ENCODE data around the gene NECAB2. TPM values are rescaled to one million over a fixed set of nuclear protein-coding genes. Genes with fewer than 3 reads are reported as not detected.

NECAB2 gene
- total RNA-seq, 1 donor from 2014 or later: 0.32 TPM

GRCh38 chr16:84045001-84045817 lies 77.2 kb downstream of the NECAB2 start:
- Histone ChIP-seq H2AFZ (ENCODE audit: low read depth, low read length) (no peak overlapping the region), H3K4me1 (ENCODE audit: insufficient read depth, low read length) (no peaks in the 10 kb centered on the region), H3K9me3 (ENCODE audit: insufficient read depth, low read depth, low read length) (no peaks in the 10 kb centered on the region), H3K36me3 (ENCODE audit: insufficient read depth, low read length) (no peaks in the 10 kb centered on the region), H3K4me3 (ENCODE audit: insufficient read depth, low read depth, low read length) (no peak overlapping the region), H3K27me3 (ENCODE audit: insufficient read depth, low read length) (peaks cover 27% of the 10 kb centered on the region), H3K79me2 (ENCODE audit: insufficient read depth, low read length) (no peaks in the 10 kb centered on the region), H3K27ac (ENCODE audit: low read depth, low read length) (no peak overlapping the region), H3K4me2 (ENCODE audit: low read length) (no peak overlapping the region), H4K20me1 (ENCODE audit: insufficient read depth, low read length) (peaks cover 8% of the 10 kb centered on the region), H3K9ac (ENCODE audit: low read length) (no peak overlapping the region)
- DNase-seq (ENCODE audit: low read depth) (no peak), FAIRE-seq (no peak)
- no peak overlapping the region for H3K27ac Mint-ChIP-seq (ENCODE audit: unreplicated experiment)
- H3K4me1 Mint-ChIP-seq (ENCODE audit: low read depth, unreplicated experiment): peaks cover 2% of the 10 kb centered on the region
- TF ChIP-seq CTCF (IDR thresholded peaks at IDR 0.05; ENCODE audit: insufficient read depth, low read depth, low read length) (no peak), EZH2 (IDR thresholded peaks at IDR 0.05; ENCODE audit: insufficient read depth, low read length) (no peak)
- H3K36me3 Mint-ChIP-seq (ENCODE audit: low read depth, unreplicated experiment): peaks cover 5% of the 10 kb centered on the region
- no peak overlapping the region for H3K4me3 Mint-ChIP-seq (ENCODE audit: unreplicated experiment)
- H3K27me3 Mint-ChIP-seq (ENCODE audit: low read depth, unreplicated experiment): peaks cover 17% of the 10 kb centered on the region
- H3K9me3 Mint-ChIP-seq (ENCODE audit: unreplicated experiment): no peaks in the 10 kb centered on the region

DNA sequence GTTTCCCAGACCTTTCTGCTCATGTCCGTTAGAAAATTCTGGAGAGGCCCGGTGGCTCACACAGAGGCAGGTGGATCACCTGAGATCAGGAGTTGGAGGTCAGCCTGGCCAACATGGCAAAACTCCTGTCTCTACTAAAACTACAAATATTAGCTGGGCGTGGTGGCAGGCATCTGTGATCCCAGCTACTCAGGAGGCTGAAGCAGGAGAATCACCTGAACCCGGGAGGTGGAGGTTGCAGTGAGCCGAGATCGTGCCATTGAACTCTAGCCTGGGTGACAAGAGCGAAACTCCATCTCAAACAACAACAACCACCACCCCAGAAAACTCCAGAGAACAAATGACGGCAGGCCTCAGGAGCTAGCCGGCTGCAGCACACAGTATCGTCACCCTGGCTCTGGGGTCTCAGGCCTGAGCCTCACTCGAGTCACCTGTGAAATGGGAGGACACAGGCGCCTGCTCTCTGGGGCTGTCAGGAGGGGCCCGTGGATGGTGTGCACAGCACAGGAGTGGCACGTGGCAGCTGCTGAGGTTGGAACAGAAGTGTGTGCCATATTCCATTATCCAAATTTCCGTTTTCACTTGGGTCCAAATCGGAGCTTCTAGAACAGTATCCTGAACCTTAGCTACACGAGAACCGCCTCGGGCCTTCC lies 77.9 kb downstream of the NECAB2 start:
- no peak overlapping the region for H3K4me2 ChIP-seq (ENCODE audit: low read length)
- no peak overlapping the region for H3K9ac ChIP-seq (ENCODE audit: low read length)
- Mint-ChIP-seq H3K4me3 (ENCODE audit: unreplicated experiment) (no peak overlapping the region), H3K36me3 (ENCODE audit: low read depth, unreplicated experiment) (peaks cover 6% of the 10 kb centered on the region), H3K9me3 (ENCODE audit: unreplicated experiment) (no peaks in the 10 kb centered on the region), H3K4me1 (ENCODE audit: low read depth, unreplicated experiment) (peaks cover 2% of the 10 kb centered on the region), H3K27me3 (ENCODE audit: low read depth, unreplicated experiment) (peaks cover 11% of the 10 kb centered on the region), H3K27ac (ENCODE audit: unreplicated experiment) (no peak overlapping the region)
- peaks cover 20% of the 10 kb centered on the region for H3K27me3 ChIP-seq (ENCODE audit: insufficient read depth, low read length)
- FAIRE-seq: no peak
- H3K27ac ChIP-seq (ENCODE audit: low read depth, low read length): no peak overlapping the region
- no peak overlapping the region for H2AFZ ChIP-seq (ENCODE audit: low read depth, low read length)
- no peaks in the 10 kb centered on the region for H3K79me2 ChIP-seq (ENCODE audit: insufficient read depth, low read length)
- H3K36me3 ChIP-seq (ENCODE audit: insufficient read depth, low read length): no peaks in the 10 kb centered on the region
- no peaks in the 10 kb centered on the region for H3K4me1 ChIP-seq (ENCODE audit: insufficient read depth, low read length)
- H4K20me1 ChIP-seq (ENCODE audit: insufficient read depth, low read length): peaks cover 10% of the 10 kb centered on the region
- no peak for DNase-seq (ENCODE audit: low read depth)
- no peaks in the 10 kb centered on the region for H3K9me3 ChIP-seq (ENCODE audit: insufficient read depth, low read depth, low read length)
- TF ChIP-seq CTCF (IDR thresholded peaks at IDR 0.05; ENCODE audit: insufficient read depth, low read depth, low read length): no peak
- TF ChIP-seq EZH2 (IDR thresholded peaks at IDR 0.05; ENCODE audit: insufficient read depth, low read length): no peak
- no peak overlapping the region for H3K4me3 ChIP-seq (ENCODE audit: insufficient read depth, low read depth, low read length)
